Measurements from ENCODE around the gene ZNF410.
"Not testable (repeated sequence)": the region's sequence is repeated elsewhere in the genome, so short reads cannot be mapped to it uniquely, and the experiment has no call there.

The ZNF410 gene

GRCh38 chr14:73887694-73888459, 1.2 kb downstream of the ZNF410 start:
- no peak for DNase-seq

DNA sequence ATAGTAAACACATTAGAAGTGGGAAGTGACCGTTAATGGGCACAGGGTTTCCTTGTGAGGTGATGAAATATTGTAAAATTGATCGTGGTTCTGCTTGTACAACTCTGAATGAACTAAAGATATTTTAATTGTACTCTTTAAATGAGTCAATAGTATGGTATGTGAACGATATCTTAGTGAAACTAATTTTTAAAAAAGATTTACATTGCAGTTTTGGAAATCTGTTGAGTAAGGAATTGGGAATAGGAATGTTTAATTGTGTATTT, 1.7 kb downstream of the ZNF410 start:
- no peak for DNase-seq

DNA sequence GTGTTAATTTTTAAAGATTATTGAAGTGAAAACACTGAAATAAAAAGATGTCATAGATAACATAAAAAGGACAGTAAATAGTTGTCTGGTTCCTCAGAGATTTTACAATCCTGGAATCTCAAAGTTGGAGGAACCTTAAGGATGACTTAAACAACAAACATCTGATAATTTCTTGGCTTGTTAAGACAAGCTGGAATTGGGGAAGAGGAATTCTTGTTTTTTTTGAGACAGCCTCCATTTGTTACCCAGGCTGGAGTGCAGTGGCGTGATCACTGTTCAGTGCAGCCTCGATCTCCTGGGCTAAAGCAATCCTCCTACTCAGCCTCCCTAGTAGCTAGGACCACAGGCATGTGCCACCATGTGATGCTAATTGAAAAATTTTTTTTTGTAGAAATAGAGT, 2.3 kb downstream of the ZNF410 start:
- no peak for DNase-seq

- no peak for DNase-seq
Observed at GRCh38 chr14:73889376-73889775, 2.7 kb downstream of the ZNF410 start.

- not testable (repeated sequence) for DNase-seq
Observed at GRCh38 chr14:73894180-73894687, 7.6 kb downstream of the ZNF410 start.

- no peak for DNase-seq
Observed at GRCh38 chr14:73895939-73896338, 9.3 kb downstream of the ZNF410 start.

GRCh38 chr14:73896521-73896920, 9.9 kb downstream of the ZNF410 start:
- no peak for DNase-seq

DNA sequence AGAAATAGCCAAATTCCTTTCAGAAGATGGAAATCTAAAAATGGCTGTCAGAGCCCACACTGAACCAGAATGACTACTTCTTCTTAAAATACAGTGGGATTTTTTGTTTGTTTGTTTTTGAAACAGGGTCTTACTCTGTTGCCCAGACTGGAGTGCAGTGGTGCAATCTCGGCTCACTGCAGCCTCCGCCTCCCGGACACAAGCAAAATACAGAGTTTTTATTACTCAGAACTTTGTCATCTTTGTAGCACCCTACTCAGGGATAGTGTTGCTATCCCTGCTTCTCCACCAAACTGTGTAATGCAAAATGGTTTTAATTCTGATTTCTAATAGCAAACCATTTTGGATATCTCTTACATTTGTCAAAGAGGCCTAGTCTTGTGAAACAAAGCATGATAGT, 16.4 kb downstream of the ZNF410 start:
- no peak for DNase-seq

DNA sequence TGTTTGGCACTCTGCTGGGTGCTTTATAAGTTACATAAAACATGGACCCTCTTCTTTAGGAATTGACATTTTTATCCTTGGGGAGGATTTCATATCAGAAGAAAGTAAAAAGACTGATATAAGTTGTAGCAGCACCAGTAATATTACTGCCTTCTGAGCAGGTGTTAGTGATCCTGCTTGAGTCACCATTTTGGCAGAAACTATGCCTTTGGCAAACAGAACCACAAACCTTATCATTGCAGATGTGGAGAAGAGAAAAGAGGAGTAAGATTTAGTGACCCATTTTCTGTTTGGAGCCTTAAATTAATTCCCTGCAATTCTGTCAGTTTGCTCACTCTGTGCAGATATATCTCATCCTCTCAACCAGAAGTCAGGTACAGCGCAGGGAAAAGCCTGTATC, 23.0 kb downstream of the ZNF410 start:
- DNase-seq = no peak

DNA sequence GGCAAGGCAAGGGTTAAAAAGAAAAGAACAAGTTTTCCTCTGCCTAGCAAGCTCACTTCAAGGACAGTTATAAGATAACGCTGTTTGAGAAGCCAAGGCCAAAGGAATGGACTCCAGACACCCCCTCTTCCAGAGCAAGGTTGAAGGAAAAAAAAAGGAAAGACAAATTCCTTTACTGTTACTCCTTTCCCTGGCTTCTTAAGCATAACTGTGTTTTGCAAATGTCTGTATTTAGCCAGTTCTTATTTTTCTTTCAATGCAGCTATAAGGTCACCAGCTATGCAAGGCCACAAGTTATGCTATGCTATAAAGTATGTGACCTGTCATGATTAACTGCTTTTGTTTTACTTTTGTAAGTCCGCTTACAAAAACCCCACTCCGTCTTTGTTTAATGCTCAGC, 26.6 kb downstream of the ZNF410 start:
- no peak for DNase-seq

- DNase-seq = no peak
Observed at GRCh38 chr14:73916324-73916723, 29.7 kb downstream of the ZNF410 start.

DNA sequence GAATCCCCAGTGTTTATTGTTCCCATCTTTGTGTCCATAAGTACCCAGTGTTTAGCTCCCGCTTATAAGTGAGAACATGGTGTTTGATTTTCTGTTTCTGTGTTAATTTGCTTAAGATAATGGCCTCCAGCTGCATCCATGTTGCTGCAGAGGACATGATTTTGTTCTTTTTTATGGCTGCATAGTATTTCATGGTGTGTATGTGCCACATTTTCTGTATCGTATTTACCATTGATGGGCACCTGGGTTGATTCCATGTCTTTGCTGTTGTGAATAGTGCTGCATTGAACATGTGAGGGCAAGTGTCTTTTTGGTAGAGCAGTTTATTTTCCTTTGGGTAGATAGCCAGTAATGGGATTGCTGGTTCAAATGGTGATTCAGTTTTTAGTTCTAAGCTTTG, 32.8 kb downstream of the ZNF410 start:
- DNase-seq = not testable (repeated sequence)

- DNase-seq = no peak
Observed at GRCh38 chr14:73924337-73924736, 37.7 kb downstream of the ZNF410 start.

- no peak for DNase-seq
Observed at GRCh38 chr14:73935666-73936065, 49.0 kb downstream of the ZNF410 start.

GRCh38 chr14:73936548-73936947, 49.9 kb downstream of the ZNF410 start:
- no peak for DNase-seq

DNA sequence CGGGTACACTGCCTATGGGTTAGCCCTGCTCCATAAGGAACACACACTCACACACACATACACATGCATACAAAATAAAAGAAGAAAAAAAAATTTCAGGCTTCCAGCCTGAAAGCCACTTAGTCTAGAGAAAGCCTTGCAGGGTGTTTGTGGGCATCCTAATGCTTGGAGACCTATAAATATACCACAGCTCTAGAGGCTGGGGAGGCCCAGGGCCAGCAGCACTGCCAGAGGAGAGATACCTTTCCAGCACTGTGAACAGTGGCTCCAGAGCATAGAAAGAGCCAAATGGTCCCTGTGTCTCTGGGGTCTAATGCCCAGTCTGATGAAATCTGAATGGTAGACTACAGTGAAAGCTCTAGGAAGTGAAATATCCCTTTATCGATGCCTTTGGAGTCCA, 50.4 kb downstream of the ZNF410 start:
- no peak for DNase-seq

- no peak for DNase-seq
Observed at GRCh38 chr14:73942180-73942579, 55.5 kb downstream of the ZNF410 start.

- no peak for DNase-seq
Observed at GRCh38 chr14:73943083-73943482, 56.4 kb downstream of the ZNF410 start.

DNA sequence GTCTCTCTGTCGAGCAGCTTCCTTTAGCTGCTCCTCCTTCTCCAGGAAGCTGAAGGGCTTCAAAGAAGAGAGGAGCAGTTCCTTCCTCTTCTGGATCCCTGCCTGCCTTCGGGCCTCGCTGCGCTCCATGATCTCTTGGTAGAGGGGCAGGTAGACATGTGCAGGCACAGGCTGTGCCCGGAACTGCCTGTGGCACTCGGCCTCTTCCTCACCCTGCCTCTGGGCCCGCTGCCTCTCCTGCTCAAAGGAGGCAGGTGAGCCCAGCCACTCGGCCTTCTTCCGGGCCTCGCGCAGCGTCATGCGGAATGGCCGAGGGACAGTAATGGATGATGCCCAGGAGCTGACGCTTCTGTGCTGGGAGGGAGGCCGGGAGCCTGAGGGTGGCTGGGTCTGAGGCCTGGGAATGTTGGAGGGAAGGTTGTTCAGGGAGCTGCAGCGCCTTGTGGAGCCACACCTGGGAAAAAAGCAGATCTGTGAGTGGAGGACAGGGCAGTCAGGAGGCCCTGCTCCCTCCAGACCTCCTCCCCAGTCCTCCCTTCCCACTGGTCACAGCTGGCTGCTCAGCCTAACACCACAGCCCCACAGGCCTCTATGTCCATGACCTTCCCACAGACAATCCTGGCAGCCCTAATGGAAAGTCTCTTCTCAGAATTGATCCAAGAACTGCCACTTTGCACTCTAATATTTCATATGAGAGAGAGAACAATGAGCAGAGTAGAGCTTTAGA, 57.9 kb downstream of the ZNF410 start:
- DNase-seq = no peak

DNA sequence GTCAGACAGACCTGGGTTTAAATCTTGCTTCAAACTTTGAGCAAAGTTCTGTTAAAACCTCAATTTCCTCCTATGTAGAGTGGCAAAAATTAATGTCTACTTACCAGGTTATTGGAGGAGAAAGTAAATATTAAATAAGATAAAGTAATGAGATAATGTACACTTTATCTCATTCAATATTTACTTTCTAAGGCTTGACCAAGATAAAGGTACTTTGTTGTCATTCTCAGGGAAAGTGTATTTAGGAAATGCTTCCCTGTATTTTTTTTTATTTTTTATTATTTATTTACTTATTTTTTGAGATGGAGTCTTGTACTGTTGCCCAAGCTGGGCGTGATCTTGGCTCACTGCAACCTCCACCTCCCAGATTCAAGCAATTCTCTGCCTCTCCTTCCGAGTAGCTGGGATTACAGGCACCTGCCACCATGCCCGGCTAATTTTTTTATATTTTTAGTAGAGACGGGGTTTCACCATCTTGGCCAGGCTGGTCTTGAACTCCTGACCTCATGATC, 58.6 kb downstream of the ZNF410 start:
- DNase-seq = no peak

- DNase-seq = peak; percentile 88
Observed at GRCh38 chr14:73949752-73950734, 63.4 kb downstream of the ZNF410 start, which contains the start of the genes COQ6 and FAM161B. Gene COQ6 (plus strand): TSS chr14:73950302. CDS start chr14:73950333, 31 bp downstream. Gene FAM161B (minus strand): TSS chr14:73950094. CDS start chr14:73950026, 68 bp downstream.

- DNase-seq = no peak
Observed at GRCh38 chr14:73953731-73954130, 67.1 kb downstream of the ZNF410 start.

DNA sequence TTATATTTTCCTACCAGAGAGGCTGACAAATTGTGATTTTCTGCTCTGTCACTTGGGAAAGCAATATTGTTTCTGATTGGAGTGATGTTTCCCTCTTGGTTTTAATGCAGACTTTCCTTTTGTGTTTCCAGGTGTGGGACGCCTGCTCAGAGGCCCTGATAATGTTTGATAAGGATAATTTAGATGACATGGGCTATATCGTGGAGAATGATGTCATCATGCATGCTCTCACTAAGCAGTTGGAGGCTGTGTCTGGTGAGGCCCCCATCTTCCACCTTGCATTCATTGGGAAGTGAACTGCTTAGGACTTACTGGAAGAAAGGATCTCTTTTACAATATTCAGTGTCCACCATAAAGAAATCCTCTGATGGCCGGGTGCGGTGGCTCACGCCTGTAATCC, 69.0 kb downstream of the ZNF410 start:
- no peak for DNase-seq

Data from NCI-H446 treated with DMSO at 0.1 percent for 48 hours (cell line).